Type B pancreatic cell (in vitro differentiated cells): ENCODE data around the gene STX7. TPM values are rescaled to one million over a fixed set of nuclear protein-coding genes. Genes with fewer than 3 reads are reported as not detected.

Experiments used
- DNase-seq: peaks from one replicate; pipeline ENCODE4 v3.0.0; 2021; ENCODE audit warnings: mixed read lengths; ENCODE audit not compliant: unreplicated experiment; ENCODE audit errors: extremely low spot score
- H3K27ac Mint-ChIP-seq: 2 replicates; pipeline ENCODE4 v1.8.0; 2021; ENCODE audit warnings: mild to moderate bottlenecking, mixed read lengths
- H3K27me3 Mint-ChIP-seq: 2 replicates; pipeline ENCODE4 v1.8.0; 2021; ENCODE audit warnings: mixed read lengths
- H3K36me3 Mint-ChIP-seq: 2 replicates; pipeline ENCODE4 v1.8.0; 2021; ENCODE audit warnings: mixed read lengths
- H3K4me1 Mint-ChIP-seq: one replicate; pipeline ENCODE4 v1.8.0; 2021; ENCODE audit warnings: mixed read lengths; ENCODE audit not compliant: unreplicated experiment
- H3K4me3 Mint-ChIP-seq: 2 replicates; pipeline ENCODE4 v1.8.0; 2021; ENCODE audit warnings: mild to moderate bottlenecking, mixed read lengths
- H3K9me3 Mint-ChIP-seq: 2 replicates; pipeline ENCODE4 v1.8.0; 2021; ENCODE audit warnings: mixed read lengths
- total RNA-seq: library from RNA; stranded (reverse); gene quantifications from 2 replicates; pipeline ENCODE4 v1.2.1, GENCODE V29; 2021; ENCODE audit warnings: low replicate concordance
- TF ChIP-seq, protein P1 (sequence below): fragments of 200-600 bp; sonication (generic); conservative IDR thresholded peaks from 2 replicates; pipeline ENCODE4 v1.5.0; 2021; ENCODE audit warnings: antibody characterized with exemption, mild to moderate bottlenecking

Gene STX7
- total RNA-seq, 1 donor from 2014 or later: 36.6 TPM

DNA sequence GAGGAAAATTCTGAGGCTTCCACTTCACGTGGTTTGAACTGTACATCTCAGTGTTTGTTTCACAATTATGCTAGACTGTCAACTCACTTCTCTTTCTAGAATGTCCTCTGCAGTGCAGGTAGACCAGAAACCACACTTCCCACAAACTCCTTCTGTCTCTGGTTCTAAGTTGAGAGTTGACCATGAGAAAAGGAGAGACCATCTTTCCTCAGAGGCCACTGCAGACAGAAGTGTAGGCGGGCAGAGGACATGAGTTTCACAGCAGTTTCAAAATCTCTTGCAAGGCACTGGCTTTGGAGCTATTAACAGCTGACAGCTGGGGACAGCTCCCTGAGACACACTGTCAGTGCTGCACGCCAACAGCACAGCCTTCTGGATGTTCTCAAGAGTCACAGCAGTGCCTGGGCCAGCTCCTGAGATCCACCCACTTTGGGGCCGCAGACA is 56.2 kb downstream of the STX7 start:
- Mint-ChIP-seq H3K27ac (no peak overlapping the region), H3K4me3 (no peak overlapping the region), H3K36me3 (peaks cover 29% of the 10 kb centered on the region), H3K4me1 (no peaks in the 10 kb centered on the region), H3K27me3 (no peaks in the 10 kb centered on the region), H3K9me3 (no peaks in the 10 kb centered on the region)
- TF ChIP-seq, protein P1, sequence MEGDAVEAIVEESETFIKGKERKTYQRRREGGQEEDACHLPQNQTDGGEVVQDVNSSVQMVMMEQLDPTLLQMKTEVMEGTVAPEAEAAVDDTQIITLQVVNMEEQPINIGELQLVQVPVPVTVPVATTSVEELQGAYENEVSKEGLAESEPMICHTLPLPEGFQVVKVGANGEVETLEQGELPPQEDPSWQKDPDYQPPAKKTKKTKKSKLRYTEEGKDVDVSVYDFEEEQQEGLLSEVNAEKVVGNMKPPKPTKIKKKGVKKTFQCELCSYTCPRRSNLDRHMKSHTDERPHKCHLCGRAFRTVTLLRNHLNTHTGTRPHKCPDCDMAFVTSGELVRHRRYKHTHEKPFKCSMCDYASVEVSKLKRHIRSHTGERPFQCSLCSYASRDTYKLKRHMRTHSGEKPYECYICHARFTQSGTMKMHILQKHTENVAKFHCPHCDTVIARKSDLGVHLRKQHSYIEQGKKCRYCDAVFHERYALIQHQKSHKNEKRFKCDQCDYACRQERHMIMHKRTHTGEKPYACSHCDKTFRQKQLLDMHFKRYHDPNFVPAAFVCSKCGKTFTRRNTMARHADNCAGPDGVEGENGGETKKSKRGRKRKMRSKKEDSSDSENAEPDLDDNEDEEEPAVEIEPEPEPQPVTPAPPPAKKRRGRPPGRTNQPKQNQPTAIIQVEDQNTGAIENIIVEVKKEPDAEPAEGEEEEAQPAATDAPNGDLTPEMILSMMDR: no peak
- DNase-seq: no peak

DNA sequence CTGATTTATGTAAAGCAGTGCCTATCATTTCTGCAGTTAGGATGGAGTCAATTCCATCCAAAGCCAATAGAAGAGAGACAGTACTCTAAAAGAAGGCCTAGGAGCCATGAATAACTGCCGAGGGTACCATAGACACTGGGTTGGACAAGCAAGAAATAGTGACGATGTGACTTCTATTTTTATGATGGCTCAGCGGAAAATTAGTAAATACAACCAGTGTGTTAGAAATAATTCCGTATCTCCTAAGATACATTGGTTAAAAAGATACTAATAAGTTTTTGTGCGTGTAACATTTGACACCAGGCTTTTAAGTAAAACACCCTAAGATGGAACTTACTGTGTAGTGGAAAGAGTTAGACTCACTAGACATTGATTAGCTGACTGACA is 66.1 kb downstream of the STX7 start:
- H3K9me3 Mint-ChIP-seq: no peaks in the 10 kb centered on the region
- H3K4me1 Mint-ChIP-seq: peaks cover 4% of the 10 kb centered on the region
- no peaks in the 10 kb centered on the region for H3K27me3 Mint-ChIP-seq
- peaks cover 15% of the 10 kb centered on the region for H3K36me3 Mint-ChIP-seq
- no peak overlapping the region for H3K27ac Mint-ChIP-seq
- H3K4me3 Mint-ChIP-seq: no peak overlapping the region
- TF ChIP-seq, protein P1: no peak
- DNase-seq: no peak

DNA sequence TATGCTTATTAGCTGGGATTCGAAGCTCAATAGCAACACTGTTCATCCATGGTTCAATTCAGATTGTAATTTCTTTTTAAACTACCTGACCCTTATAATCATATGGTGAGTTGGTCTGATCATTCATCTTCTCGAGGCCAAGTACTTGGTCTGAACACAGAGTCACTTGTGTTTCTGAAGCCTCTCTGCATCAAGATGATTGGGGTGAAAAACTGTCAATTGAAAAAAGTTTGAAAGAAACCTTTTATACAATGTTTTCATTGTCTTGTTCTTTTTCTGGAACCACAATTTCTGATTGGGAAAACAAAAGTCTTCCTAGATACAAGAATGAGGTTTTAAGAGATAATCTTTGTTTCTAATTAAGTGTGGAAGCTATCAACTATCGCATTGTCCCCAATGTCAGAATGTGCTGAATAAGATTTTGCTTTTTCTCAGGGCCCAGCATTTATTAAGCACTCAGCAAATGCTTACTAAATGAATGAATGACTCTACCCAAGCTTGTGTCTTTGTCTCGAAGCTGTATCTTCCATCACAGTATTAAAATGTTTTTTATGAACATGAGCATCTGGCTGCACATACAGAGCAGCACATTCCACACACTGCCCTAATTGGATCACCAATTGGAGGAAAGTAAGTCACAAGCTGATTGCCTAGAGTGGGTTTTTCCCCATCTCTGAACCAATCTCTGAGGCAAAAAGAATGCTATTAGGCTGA is 66.6 kb downstream of the STX7 start:
- Mint-ChIP-seq H3K27ac (no peak overlapping the region), H3K4me1 (peaks cover 4% of the 10 kb centered on the region), H3K4me3 (no peak overlapping the region), H3K36me3 (peaks cover 12% of the 10 kb centered on the region), H3K27me3 (no peaks in the 10 kb centered on the region), H3K9me3 (no peaks in the 10 kb centered on the region)
- DNase-seq: no peak
- TF ChIP-seq, protein P1: no peak

DNA sequence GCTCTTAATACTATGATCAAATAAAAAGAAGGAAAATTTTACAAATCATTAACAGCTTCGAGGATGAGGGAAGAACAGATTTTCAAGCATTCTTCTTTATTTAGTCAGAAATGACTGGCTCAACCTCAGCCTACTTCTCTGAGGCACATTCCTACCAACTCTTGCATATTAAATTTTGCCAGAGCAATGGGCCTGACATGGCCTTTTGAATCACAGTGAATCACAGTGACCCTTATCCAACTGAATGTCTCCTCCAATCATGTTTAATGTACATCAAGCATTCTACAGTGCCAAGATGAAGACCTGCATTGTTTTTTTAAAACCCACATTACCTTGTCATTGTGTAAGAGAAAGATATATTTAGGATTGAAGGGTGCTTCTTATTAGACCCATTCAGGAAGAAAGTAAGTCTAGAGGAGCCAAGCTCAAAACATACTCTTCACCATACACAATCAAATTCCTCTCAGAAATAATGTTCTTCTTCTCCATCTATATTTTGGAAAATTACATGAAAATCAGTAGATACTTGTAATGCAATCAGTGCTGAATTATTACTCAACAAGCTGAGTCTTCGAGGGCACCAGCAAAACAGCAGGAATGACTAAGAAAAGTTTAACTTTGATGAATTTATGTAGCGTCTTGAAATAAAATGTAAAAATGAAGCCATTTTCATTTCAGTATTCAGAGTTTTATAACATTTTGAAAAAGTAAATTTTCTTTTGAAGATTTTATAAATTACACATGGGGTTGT is 67.5 kb downstream of the STX7 start:
- no peak overlapping the region for H3K27ac Mint-ChIP-seq
- peaks cover 4% of the 10 kb centered on the region for H3K4me1 Mint-ChIP-seq
- TF ChIP-seq, protein P1: no peak
- no peaks in the 10 kb centered on the region for H3K27me3 Mint-ChIP-seq
- no peaks in the 10 kb centered on the region for H3K9me3 Mint-ChIP-seq
- no peak overlapping the region for H3K4me3 Mint-ChIP-seq
- no peak for DNase-seq
- H3K36me3 Mint-ChIP-seq: peaks cover 8% of the 10 kb centered on the region

DNA sequence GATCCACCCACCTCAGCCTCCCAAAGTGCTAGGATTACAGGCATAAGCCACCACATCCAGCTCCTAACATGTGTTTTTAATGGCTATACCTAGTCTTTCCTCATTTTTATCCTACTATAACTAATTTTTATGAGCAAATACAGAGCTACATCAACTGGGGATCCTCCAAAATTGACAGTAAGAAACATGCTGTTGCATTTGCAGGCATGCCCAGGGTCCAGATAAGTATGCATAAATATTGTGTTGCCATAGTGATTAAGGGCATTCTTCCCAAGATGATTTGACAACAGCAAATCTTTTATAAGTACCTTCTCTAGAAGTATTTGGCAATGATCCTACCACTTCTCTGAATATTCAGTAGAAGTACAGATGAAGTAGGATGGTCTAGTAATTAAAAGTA is 69.7 kb downstream of the STX7 start:
- DNase-seq: no peak
- Mint-ChIP-seq H3K4me1 (peaks cover 4% of the 10 kb centered on the region), H3K27ac (no peak overlapping the region), H3K4me3 (no peak overlapping the region), H3K27me3 (no peaks in the 10 kb centered on the region), H3K36me3 (peaks cover 3% of the 10 kb centered on the region), H3K9me3 (no peaks in the 10 kb centered on the region)
- TF ChIP-seq, protein P1: no peak
